HG02870 (cell line): ENCODE data around the gene CSPG4.
"Not testable (repeated sequence)": the region's sequence is repeated elsewhere in the genome, so short reads cannot be mapped to it uniquely, and the experiment has no call there.

Experiments
- ATAC-seq: cut with Tn5 transposase; IDR thresholded peaks from one replicate; pipeline ENCODE4 v1.9.1; 2021; ENCODE audit warnings: mild to moderate bottlenecking, moderate library complexity; ENCODE audit not compliant: unreplicated experiment

The CSPG4 gene

DNA sequence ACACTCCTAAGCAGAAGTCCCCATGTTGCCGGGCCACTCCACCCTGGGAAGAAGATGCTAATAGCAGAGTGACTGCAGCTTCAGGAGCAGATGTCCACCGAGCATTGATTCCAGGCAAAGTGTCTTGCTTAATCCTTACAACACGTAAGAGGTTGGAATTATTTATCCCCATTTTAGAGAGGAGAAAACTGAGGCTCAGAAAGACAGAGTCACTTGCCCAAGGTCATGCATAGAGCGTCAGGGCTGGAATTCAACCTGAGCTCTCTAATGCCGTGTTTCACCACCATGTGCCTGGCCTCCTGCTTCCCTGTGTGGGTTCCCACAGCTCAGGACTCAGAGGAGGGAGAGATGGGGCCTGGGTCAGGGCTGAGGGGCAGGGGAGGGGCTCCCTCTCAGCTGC, 7.3 kb downstream of the CSPG4 start:
- not testable (repeated sequence) for ATAC-seq

DNA sequence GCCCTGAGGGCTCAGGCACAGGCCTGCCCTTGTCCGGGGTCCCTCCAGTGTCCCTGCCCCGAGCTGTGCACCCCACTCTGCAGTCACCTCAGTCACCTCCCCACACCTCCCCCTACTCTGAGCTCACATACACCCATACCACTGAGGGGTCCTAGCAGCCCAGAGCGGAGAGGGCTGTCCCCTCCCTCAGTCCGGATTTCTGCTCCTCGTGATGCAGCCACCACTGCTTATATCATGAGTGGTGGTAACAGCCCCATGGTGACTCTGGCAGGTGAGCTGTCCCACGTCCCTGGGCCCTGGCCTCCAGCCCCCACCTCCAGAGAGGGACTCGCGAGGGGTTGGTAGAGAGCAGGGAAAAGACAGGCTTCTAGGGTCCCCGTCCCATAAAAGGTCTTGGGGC, 8.0 kb downstream of the CSPG4 start:
- ATAC-seq, result no peak

DNA sequence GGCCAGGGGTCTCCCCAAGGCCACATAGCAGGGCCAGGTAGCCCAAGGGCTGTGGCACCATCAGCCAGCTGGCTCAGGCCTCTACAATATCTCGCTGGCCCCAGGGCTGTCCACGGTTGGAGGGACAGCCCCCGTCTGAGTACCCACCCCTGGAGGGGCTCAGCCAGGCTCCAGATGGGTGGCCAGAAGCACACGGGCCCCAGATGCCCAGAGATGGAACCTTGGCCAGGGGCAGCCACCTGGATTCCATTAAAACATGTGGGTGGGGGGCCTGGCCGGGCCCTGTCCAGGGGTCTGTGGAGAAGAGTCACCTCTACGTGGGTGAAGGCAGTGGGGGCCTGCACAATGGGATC, 8.4 kb downstream of the CSPG4 start:
- no peak for ATAC-seq

DNA sequence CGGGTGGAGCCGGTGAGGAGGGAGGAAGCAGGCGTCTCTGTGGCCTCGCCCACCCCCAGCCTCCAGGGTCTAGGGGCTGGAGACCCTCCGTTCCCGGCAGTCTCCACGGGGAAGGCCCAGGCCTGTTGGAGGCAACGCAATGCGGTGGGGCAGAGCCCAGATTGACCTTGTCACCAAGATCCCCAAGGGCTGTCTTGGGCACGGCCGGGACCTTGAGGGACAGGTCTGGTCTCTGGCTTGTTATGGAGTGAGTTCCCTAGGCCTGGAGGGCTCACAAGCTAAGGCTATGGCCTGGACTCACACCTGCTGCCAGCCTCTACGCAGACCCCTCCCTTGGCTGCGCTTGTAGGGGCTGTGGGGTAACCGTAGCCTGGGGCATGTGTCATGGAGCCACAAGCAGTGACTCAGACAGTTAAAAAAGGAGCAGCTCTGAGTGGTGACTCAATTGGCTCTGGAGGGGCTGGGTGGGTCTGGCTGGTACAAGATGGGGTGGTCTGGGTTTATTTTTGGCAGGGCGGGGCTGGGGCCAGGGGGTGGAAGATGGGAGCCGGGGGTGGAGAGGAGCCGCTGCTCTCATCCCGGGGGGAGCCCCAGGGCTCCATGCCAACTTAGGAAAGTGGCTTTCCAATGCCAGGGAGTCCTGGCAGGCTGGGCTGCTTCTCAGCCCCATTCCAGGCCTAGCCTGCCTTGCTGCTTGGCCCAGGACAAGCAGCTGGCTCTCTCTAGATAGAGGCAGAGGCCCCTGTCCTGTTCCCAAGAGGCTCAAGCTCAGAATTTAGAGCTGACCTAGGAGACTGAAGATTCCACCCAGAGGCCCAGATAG, 9.0 kb downstream of the CSPG4 start:
- ATAC-seq, result not testable (repeated sequence)

DNA sequence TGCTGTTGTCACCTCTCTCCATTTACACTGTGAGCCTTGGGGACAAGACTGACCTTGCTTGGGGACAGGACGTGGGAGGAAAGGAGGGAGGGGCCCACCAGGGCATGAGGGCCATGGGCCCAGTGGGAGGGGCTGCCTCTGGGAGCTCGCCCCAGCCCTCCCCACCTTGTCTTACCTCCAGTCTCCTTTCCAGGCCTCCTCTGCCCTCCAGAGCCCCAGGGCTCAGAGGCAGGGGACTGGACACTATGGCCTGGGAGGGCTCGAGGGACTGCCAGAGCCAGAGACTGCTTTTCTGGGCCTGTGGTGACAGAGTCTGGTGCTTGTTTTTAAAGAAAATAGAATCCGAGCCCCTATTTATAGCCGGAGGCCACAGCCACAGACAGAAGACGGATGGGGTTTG, 10.2 kb downstream of the CSPG4 start:
- ATAC-seq, result no peak

DNA sequence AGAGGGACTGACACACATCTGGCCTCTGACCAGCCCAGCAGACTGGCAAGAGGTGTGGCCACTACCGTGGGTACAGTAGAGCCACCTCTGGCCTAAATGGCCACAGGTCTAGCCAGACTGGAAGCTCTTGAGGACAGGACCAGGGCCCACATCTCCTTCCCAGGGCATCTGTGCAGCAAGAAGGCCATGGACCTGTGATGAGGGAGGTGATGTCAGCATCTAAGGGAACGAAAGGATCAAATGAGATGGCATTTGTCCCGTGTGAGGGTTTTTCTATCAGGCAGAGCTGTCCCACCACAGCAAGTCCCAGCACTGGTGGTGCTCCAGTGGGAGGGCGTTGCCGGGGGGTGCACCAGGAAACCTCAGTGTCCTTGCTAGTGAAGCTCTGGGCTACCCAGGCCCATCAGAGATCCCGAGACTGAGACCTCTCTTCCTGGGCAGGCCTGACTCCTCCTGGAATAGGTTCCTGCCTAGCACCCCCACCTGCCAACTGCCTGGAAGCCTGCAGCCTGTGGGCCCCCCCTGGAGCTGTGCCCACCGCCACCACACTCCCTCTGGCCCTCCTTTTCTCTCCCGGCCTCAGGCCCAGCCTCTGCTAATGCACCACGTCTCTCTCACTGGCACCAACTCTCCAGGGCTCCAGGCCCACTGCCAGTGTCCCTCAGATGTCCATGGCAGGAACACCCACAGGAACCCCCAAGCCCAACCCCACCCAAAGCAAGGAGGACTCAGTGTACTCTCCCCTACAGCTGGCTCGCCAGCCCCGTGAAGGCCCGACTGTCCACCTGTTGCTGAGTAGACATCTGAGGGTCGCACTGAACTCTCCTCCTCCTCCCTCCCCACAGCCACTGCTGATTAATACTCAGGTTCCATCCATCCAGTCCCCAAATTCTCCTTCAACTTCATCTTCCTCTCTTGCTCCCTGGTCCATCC, 11.3 kb downstream of the CSPG4 start:
- not testable (repeated sequence) for ATAC-seq

DNA sequence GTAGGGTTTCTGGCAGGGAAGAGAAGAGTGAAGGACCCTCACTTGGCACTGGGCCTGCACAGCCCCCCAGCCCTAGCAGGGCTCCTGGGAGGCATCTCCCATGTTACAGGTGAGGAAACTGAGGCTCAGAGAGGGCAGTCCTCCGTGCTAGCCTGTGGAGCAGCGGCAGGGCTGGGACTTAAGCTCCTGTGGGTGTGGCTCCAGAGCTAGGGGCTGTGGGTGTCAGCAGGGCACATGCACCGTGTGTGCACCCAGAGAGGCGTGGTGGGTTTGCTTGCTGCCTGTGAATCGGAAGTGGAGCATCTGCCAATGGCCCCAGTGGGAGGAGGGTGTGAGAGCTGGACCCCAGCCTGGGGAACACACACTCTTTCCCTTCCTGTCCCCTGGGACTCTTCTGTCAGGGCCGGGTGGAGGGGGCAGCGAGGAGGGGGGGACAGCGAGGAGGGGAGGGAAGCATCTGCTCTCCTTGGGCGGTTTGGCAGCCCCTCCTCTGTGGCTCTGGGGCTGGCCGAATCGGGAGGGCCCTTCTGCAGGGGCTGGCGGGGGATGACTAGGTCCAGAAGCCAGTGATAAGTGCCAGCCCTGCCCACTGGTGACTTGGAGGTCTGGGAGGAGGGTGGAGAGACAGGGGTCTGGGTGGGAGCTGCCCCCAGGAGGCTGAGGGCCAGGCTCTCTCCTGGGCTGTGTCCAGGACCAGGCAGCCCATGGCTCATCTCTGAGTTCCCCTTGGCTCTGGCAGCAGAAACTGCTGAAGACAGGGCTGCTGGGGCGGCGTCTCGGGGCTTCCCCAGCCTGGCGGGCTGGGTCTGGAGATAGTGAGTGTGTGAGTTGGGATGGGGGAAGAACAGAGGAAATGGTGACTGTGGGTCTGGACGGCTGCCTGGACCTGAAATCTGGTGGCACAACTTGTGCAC, 12.4 kb downstream of the CSPG4 start:
- not testable (repeated sequence) for ATAC-seq

DNA sequence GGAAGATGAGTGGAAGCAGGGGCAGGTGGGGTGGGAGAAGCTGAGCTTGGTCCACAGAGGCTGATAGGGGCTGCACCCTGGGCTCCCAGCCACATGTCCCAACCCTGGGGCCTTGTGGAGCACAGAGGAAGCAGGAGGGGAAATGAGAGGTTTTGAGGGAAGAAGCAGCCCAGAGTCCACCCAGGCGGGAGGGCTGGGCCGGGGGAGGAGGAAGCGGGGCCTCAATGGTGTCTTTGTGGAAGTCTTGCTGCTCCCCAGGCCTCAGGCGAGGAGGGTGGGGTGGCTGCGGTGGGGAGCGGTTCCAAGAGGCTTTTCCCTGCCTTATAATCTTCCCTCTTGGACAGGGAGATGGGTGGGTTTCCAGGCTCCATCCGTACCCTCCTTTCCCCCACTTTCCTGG, 13.1 kb downstream of the CSPG4 start:
- not testable (repeated sequence) for ATAC-seq

DNA sequence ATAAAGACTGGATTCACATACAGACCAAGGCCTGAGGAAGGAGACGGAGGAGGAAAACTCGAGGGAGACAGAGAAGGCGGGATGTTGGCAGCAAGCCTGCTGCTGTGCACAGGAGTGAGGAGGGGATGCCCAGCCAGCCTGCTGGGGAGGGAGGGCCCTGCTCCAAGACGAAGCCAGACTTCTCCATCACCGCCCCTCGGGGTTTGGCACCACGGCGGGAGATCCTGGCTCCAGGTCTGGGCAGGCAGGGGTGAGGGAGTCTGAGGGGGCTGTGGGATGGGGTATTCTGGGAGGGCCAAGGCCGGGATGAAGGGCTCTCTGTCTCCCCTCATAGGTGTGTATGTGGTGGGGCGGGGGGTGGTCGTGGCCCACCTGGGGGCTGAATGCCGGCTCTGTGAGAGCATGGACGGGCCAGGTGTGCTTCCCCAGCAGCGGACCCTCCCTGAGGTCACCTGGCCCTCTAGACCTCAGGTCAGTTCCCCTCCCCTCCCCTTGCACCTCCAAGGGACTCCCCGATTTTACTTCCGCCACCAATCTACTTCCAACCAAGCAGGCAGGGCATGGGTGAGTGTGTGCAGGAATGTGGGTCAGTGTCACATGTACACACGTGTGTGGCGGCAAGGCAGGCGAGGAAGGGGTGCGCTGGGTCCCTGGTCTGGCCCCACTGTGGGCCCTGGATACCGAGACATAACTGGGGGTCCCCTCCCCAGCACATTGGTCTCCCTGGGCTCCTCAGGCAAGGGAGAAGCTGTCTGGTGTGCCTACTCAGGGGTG, 14.5 kb downstream of the CSPG4 start:
- ATAC-seq, result not testable (repeated sequence)

DNA sequence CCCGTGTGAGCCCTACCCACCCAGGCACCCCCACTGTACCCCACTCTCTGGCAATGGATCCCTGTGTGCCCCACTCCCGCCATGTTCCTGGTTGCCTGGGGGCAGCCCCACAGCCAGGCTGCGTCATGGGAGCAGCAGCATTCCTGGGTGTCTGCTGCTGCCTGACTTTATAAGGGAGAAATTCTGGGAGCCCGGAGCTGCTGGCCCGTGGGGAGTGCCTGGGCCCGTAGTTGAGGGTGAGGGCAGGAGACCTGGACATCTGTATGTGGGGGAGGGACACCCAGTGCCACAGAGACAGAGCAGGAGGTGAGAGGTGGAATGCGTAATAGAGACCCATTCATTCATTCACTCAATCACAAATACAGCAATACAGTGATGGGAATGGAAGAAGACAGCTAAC, 15.1 kb downstream of the CSPG4 start:
- ATAC-seq, result no peak

DNA sequence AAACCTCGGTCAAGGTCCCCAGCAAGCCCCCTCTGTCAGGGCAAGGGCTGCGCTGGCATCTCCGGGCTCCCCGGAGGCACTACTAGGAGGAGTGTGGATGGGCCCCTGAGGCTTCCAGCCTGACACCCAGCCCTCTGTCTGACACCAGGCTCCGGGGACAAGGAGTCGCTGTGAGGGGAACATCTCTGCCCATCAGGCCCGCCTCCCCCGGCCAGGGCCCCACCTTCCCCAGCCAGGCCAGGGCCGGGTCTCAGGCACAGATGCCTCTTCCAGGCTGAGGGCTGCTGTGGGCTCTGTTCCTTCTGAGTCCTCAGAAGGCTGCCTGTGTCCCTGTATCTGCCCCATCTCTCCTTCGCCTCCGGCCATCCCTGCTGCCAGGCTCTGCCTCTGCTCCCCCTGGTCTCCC, 15.8 kb downstream of the CSPG4 start:
- no peak for ATAC-seq

DNA sequence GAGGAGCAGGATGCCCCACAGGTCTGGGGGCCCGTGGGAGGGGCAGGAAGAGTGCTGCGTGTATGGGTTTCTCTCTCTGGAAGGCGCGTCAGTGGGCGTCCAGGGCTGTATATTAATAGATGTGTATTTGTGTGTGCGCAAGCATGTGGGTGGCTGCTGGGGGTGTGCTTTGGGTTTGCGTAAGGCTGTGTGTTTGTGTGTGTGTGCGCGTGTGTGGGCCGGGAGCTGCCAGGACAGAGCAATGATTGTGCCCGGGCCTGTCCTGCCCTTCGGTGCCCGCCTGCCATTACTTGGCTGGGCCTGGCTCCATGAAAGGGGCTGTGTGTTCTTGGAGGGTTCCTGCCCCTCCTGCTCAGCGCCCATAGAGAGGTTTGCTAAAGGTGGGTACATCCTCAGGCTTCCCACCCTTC, 16.3 kb downstream of the CSPG4 start:
- no peak for ATAC-seq

DNA sequence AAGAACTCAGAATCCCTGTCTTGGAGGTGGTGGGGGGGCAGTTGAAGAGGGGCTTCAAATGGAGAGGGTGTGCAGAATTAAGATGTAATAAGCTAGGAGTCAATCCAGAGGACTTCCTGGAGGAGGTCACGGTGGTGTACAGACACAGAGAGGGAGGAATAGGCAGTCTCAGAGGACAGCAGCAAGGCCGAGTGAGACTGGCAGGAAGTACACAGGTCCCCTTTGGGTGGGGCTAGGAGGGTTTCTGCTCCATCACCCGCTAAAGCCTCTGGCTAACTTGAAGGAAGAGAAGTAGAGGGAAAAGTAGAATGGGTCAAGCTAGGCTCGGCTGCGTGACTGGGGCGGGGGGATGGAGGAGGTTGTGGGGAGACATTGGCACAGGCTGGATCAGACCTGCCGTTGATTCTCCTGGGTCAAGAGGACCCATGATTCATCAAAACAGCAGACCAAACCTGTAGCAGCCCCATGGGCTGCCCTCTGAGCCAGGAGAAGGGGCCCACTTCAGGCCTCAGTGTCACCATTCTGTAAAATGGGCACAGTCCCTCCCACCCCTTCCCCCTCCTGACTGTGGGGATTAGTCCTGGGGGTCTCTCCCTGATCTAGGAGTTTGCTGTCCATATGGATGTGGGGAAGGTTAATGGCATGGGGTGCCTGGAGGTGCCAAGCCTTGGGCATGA, 16.9 kb downstream of the CSPG4 start:
- ATAC-seq, result no peak

DNA sequence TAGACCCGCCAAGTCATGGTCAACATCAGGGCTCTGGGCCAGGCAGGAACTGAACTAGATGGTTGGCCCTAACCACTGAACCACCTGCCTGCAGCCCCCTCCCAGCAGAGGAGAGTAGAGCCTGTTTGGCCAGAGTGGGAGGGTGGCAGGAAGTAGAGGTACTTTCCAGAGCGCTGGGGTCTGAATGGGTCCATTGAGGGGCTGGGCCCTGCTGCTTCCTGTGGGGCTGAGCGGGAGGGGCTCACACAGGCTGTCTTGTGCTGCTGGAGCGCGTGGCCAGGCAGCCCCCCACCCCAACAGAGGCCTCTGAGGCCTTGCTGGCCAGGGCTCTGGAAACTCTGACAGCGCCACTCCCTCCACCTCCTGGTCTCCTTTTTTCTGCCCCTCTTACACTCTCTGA, 17.4 kb downstream of the CSPG4 start:
- no peak for ATAC-seq

DNA sequence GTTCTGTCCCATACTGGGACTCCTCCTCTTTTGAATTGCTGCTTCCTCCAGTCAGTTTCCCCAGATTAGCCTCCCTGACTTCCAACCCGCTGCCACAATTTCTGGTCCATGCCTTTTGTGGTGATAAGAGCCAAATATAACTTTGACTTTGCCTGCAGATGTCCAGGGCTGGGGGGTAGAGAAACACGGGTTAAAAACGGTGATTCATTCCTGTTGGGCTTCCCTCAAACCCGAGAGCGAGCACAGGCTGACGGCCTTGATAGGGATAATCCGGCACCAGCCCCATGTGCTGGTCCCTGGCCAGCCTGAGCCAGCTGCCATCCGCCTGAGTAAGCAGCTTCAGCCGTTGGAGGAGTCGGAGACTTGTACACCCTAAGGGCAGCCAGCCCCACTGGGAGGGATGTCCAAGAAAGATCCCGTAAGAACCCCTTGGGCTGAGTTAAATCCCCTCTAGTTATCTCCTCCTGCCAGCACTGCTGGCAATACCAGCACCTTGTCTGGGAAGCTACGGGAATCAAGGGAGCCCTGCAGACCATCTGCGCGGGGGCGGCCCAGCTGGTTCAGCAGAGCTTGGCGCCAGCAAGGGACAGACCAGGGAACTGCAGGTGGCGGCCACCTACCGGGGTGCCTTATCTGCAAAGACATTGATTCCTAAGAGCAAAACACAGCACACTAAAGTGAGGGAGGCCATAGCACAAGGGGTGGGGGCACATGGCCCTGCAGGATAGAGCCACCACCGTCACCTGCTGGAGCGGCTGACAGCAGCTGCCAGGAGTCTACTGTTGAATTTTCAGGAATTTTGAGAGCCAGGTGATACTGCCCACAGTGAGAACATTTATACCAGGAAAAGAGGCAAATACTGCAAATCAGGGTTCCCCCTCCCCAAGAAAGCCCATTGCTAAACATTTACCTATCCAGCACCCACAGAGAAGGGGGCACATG, 18.1 kb downstream of the CSPG4 start:
- no peak for ATAC-seq

DNA sequence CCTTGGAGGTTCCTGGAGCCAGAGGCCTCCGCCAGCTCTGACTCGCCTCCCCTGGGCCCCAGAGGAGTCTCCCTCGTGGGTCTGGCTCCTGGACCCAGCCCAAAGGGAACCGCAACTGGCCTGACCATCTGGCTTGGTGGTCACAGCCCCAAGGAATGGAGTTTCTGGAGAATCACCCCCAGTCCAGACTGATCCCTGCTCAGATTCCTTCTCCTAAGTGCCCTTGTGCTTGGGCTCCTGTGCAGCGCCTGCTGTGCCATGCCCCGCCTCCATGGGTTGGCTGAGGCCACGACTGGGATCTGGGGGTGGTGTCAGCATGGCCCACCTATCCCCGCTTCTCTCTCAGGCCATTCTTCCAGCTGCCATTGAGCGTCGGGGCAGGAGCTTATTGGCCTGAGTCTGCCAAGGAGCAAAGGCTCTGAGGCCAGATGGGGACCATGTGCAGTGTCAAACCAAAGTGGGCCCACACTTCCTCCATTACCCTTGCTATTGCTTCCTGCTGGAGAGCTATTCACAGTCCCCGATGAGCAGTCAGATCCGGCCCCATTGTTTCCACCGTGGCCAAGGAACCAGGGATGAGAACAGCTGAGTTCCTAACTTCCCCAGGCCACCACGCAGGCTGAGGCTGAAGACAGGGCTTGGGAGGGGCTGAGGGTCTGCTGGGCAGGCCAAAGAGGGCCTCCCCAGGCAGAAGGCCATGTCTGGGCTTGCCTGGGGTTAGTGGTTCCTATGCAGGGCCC, 19.0 kb downstream of the CSPG4 start:
- no peak for ATAC-seq

DNA sequence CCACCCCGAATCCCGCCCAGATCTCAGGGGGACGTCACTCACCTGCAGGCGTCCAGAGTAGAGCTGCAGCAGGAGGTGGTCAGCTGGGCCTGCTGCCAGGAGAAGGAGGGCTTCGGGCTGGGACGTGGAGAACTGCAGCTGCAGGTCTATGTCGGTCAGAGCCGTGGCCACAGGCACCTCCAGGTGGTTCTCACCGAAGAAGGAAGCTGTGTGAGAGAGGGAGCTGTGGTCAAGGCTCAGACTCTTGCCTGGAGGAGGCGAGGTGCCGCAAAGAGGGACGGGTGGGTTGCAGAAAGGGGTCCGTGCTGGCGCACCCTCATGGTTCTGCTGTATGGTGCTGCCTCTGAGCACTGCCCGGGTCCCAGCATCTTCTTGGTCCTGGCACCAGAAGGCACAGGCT, 19.6 kb downstream of the CSPG4 start:
- ATAC-seq, result not testable (repeated sequence)

DNA sequence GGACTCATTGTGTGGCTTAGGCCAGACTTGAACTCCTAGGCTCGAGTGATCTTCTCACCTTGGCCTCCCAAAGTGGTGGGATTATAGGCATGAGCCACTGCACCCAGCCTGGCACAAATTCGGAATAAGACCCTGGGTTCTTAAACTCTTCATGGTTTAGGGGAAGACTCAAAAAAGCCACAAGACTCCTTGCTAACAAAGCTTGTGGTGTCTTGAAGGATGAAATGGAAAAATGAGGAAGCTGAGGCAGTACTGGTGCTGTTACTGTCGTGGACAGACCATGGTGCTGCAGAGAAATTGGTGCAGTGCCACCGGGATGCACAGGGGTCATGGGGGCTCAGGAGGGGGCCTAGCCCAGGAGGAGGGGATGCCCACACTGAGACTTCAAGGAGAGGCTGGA, 20.3 kb downstream of the CSPG4 start:
- ATAC-seq, result not testable (repeated sequence)
